H9 (cell line): ENCODE results near the gene PLCXD1. TPM values are rescaled to one million over a fixed set of nuclear protein-coding genes. Genes with fewer than 3 reads are reported as not detected.

Experiments used
- DNase-seq: peaks from one replicate; pipeline ENCODE4 v3.0.0-alpha.2; 2017
- H2AFZ ChIP-seq: one replicate; pipeline ENCODE4 v1.6.1; 2013; ENCODE audit warnings: mild to moderate bottlenecking, low read length, control low read depth, moderate library complexity
- H2AK5ac ChIP-seq: 2 replicates; pipeline ENCODE4 v1.6.1; 2013; ENCODE audit warnings: low read length, control low read depth, mixed read lengths; ENCODE audit not compliant: insufficient read length
- H2BK120ac ChIP-seq: one replicate; pipeline ENCODE4 v1.6.1; 2013; ENCODE audit warnings: low read depth, mild to moderate bottlenecking, low read length, control low read depth, inconsistent platforms; ENCODE audit not compliant: poor library complexity, severe bottlenecking
- H2BK12ac ChIP-seq: 2 replicates; pipeline ENCODE4 v1.6.1; 2013; ENCODE audit warnings: low read length, control low read depth, mixed read lengths, low read depth; ENCODE audit not compliant: insufficient read length
- H2BK15ac ChIP-seq: 2 replicates; pipeline ENCODE4 v1.6.1; 2013; ENCODE audit warnings: low read depth, low read length, control low read depth
- H2BK20ac ChIP-seq: one replicate; pipeline ENCODE4 v1.6.1; 2013; ENCODE audit warnings: low read depth, mild to moderate bottlenecking, low read length, control low read depth, inconsistent platforms; ENCODE audit not compliant: poor library complexity, severe bottlenecking
- H2BK5ac ChIP-seq: 2 replicates; pipeline ENCODE4 v1.6.1; 2013; ENCODE audit warnings: low read length, control low read depth, mixed read lengths; ENCODE audit not compliant: insufficient read length
- H3K14ac ChIP-seq: 2 replicates; pipeline ENCODE4 v1.6.1; 2013; ENCODE audit warnings: low read length, control low read depth; ENCODE audit not compliant: insufficient read depth
- H3K18ac ChIP-seq: 2 replicates; pipeline ENCODE4 v1.6.1; 2013; ENCODE audit warnings: low read depth, mild to moderate bottlenecking, mixed read lengths, low read length, control low read depth; ENCODE audit not compliant: insufficient read length
- H3K23ac ChIP-seq: 2 replicates; pipeline ENCODE4 v1.6.1; 2013; ENCODE audit warnings: low read length, control low read depth, mixed read lengths, low read depth; ENCODE audit not compliant: insufficient read length
- H3K23me2 ChIP-seq: 2 replicates; pipeline ENCODE4 v1.6.1; 2013; ENCODE audit warnings: low read depth, mild to moderate bottlenecking, mixed read lengths, low read length, control low read depth; ENCODE audit not compliant: insufficient read length, poor library complexity, severe bottlenecking
- H3K27ac ChIP-seq: 2 replicates; pipeline ENCODE4 v1.5.1; 2013; ENCODE audit warnings: low read length, control low read depth, mixed read lengths, low read depth; ENCODE audit not compliant: insufficient read length
- H3K27me3 ChIP-seq: 2 replicates; pipeline ENCODE4 v1.6.1; 2013; ENCODE audit warnings: low read length, control low read depth, inconsistent platforms; ENCODE audit not compliant: insufficient read depth
- H3K4ac ChIP-seq: 2 replicates; pipeline ENCODE4 v1.6.1; 2013; ENCODE audit warnings: low read depth, mild to moderate bottlenecking, control low read depth, inconsistent platforms, low read length, moderate library complexity
- H3K4me1 ChIP-seq: 2 replicates; pipeline ENCODE4 v1.6.1; 2013; ENCODE audit warnings: low read length, control low read depth, inconsistent platforms; ENCODE audit not compliant: insufficient read depth
- H3K4me2 ChIP-seq: 2 replicates; pipeline ENCODE4 v1.6.1; 2013; ENCODE audit warnings: low read length, control low read depth, mixed read lengths; ENCODE audit not compliant: insufficient read length, insufficient read depth
- H3K56ac ChIP-seq: 2 replicates; pipeline ENCODE4 v1.6.1; 2013; ENCODE audit warnings: low read depth, mild to moderate bottlenecking, mixed read lengths, low read length, control low read depth; ENCODE audit not compliant: insufficient read length
- H3K79me1 ChIP-seq: 2 replicates; pipeline ENCODE4 v1.6.1; 2013; ENCODE audit warnings: low read depth, mild to moderate bottlenecking, moderate library complexity, low read length, control low read depth, inconsistent platforms; ENCODE audit not compliant: insufficient read depth, poor library complexity, severe bottlenecking
- H3K79me2 ChIP-seq: 2 replicates; pipeline ENCODE4 v1.6.1; 2013; ENCODE audit warnings: low read length, control low read depth, inconsistent platforms; ENCODE audit not compliant: insufficient read depth
- H3K9ac ChIP-seq: 2 replicates; pipeline ENCODE4 v1.6.1; 2013; ENCODE audit warnings: low read length, control low read depth, mixed read lengths; ENCODE audit not compliant: insufficient read length; ENCODE audit errors: extremely low read depth
- H3K9me3 ChIP-seq: one replicate; pipeline ENCODE4 v1.6.1; 2013; ENCODE audit warnings: low read depth, low read length, inconsistent platforms; ENCODE audit not compliant: control insufficient read depth
- H3T11ph ChIP-seq: one replicate; pipeline ENCODE4 v1.6.1; 2013; ENCODE audit warnings: mild to moderate bottlenecking, low read length, control low read depth, inconsistent platforms
- H4K20me1 ChIP-seq: one replicate; pipeline ENCODE4 v1.6.1; 2013; ENCODE audit not compliant: control insufficient read depth, insufficient read length, insufficient read depth
- H4K5ac ChIP-seq: 2 replicates; pipeline ENCODE4 v1.6.1; 2013; ENCODE audit warnings: low read depth, mild to moderate bottlenecking, mixed read lengths, low read length, control low read depth; ENCODE audit not compliant: insufficient read length
- H4K8ac ChIP-seq: replicated peaks from 2 replicates; pipeline ENCODE4 v1.6.1; 2013; ENCODE audit warnings: low read length, control low read depth, mixed read lengths, low read depth; ENCODE audit not compliant: insufficient read length
- H4K91ac ChIP-seq: 2 replicates; pipeline ENCODE4 v1.6.1; 2013; ENCODE audit warnings: low read depth, mild to moderate bottlenecking, moderate library complexity, mixed read lengths, low read length, control low read depth; ENCODE audit not compliant: insufficient read length
- H3K27ac Mint-ChIP-seq, 3 experiments: 2 replicates in 2 of 3; 3 replicates in 1 of 3; pipeline ENCODE4 v1.8.0; 2020 to 2021; ENCODE audit warnings: mixed read lengths in 3 of 3, mild to moderate bottlenecking in 1 of 3, moderate library complexity in 1 of 3
- H3K27me3 Mint-ChIP-seq: 2 replicates; pipeline ENCODE4 v1.8.0; 2021; ENCODE audit warnings: low read depth, mild to moderate bottlenecking, moderate library complexity, mixed read lengths
- H3K36me3 Mint-ChIP-seq, 3 experiments: 2 replicates in 2 of 3; 3 replicates in 1 of 3; pipeline ENCODE4 v1.8.0; 2020 to 2021; ENCODE audit warnings: low read depth in 3 of 3, mixed read lengths in 3 of 3; ENCODE audit not compliant: insufficient read depth in 1 of 3
- H3K4me1 Mint-ChIP-seq, 2 experiments: 2 replicates each; pipeline ENCODE4 v1.8.0; 2020; ENCODE audit warnings: mixed read lengths in 2 of 2
- H3K4me3 Mint-ChIP-seq, 2 experiments: 2 replicates in 1 of 2; 3 replicates in 1 of 2; pipeline ENCODE4 v1.8.0; 2020 to 2021; ENCODE audit warnings: mild to moderate bottlenecking in 2 of 2, mixed read lengths in 2 of 2, moderate library complexity in 1 of 2
- H3K9me3 Mint-ChIP-seq, 2 experiments: 2 replicates in 1 of 2; 3 replicates in 1 of 2; pipeline ENCODE4 v1.8.0; 2020; ENCODE audit warnings: mild to moderate bottlenecking in 2 of 2, mixed read lengths in 2 of 2, moderate library complexity in 1 of 2
- CTCF ChIP-seq: fragments of 200-600 bp; sonication (generic); conservative IDR thresholded peaks from 3 replicates; pipeline ENCODE4 v1.8.0; 2021; ENCODE audit warnings: antibody characterized with exemption, mild to moderate bottlenecking
- WGBS: extraction: QIAGEN DNeasy Blood & Tissue Kit; methylation state at CpG from one replicate; pipeline ENCODE4 v1.1.7; 2013; ENCODE audit warnings: missing lambda C conversion rate, low lambda C conversion rate, mixed read lengths; ENCODE audit not compliant: insufficient read length; ENCODE audit errors: extremely low coverage; 5-methylcytosine and 5-hydroxymethylcytosine counted together
- total RNA-seq: library from RNA; stranded (reverse); gene quantifications from 2 replicates; pipeline ENCODE4 v1.2.1, GENCODE V29; 2021

Gene PLCXD1
- total RNA-seq, 1 experiment from 2014 or later: 96.5 TPM

GRCh38 chrX:327660-328126 is 46.5 kb downstream of the PLCXD1 start:
- Histone ChIP-seq H3K9me3 (no peaks in the 10 kb centered on the region), H2BK5ac (no peak overlapping the region), H3K79me2 (no peaks in the 10 kb centered on the region), H4K91ac (no peak overlapping the region), H3K79me1 (no peaks in the 10 kb centered on the region), H3K56ac (no peak overlapping the region), H4K5ac (no peak overlapping the region), H3K9ac (no peak overlapping the region), H2BK120ac (no peak overlapping the region), H3K14ac (no peak overlapping the region), H4K20me1 (no peaks in the 10 kb centered on the region), H3K23ac (no peak overlapping the region), H2BK12ac (no peak overlapping the region), H3K4me2 (no peak overlapping the region), H4K8ac (no peak overlapping the region), H2BK20ac (no peak overlapping the region), H2AFZ (no peak overlapping the region), H2BK15ac (no peak overlapping the region), H3K4me1 (no peaks in the 10 kb centered on the region), H3K27ac (no peak overlapping the region), H2AK5ac (no peak overlapping the region), H3K18ac (no peak overlapping the region), H3K4ac (no peak overlapping the region), H3K23me2 (peaks cover 4% of the 10 kb centered on the region), H3K27me3 (no peaks in the 10 kb centered on the region), H3T11ph (no peak overlapping the region)
- peaks cover 0 to 4% (median 2%) of the 10 kb centered on the region in 3 experiments; a peak in 2 of 7 replicates for H3K36me3 Mint-ChIP-seq
- H3K4me1 Mint-ChIP-seq: peaks cover 3 to 17% of the 10 kb centered on the region in 2 experiments; a peak in 3 of 4 replicates
- DNase-seq: no peak
- no peak overlapping the region for H3K27ac Mint-ChIP-seq
- no CpG with 5 or more reads among the region's 33 CpGs for WGBS
- no peak for TF ChIP-seq CTCF
- peaks cover 14 to 15% of the 10 kb centered on the region in 2 experiments for H3K9me3 Mint-ChIP-seq
- H3K4me3 Mint-ChIP-seq: no peak overlapping the region
- H3K27me3 Mint-ChIP-seq: peaks cover 5% of the 10 kb centered on the region
